ENCODE data around the gene GTF2F1. TPM values are rescaled to one million over a fixed set of nuclear protein-coding genes. Genes with fewer than 3 reads are reported as not detected.
"Not testable (repeated sequence)": the region's sequence is repeated elsewhere in the genome, so short reads cannot be mapped to it uniquely, and the experiment has no call there.

Gene GTF2F1
- total RNA-seq, 2 donors from 2014 or later, result 78.9 to 87.5 TPM

DNA sequence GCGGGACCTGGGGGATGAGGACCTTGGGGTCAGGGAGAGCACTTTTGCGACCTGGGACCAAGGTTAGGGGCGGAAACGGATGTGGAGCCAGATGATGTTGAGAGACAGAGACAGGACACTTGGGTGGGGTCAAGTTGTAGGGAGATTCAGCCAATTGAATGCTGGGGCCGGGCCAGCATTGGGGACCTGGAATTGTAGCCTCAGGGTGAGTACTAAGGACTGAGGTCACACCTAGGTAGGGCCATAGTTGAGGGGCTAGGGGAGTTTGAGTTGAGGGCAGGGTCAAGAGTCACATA is 19.2 kb downstream of the GTF2F1 start:
- Mint-ChIP-seq H3K4me3 (peak overlapping the region; percentile 93 to 94), H3K4me1 (ENCODE audit: low read depth) (peaks cover 25% of the 10 kb centered on the region), H3K36me3 (ENCODE audit: insufficient read depth in 2 of 2) (peaks cover 0 to 6% of the 10 kb centered on the region in 2 donors), H3K27me3 (ENCODE audit: low read depth) (no peaks in the 10 kb centered on the region), H3K27ac (peak overlapping the region; percentile 83), H3K9me3 (no peaks in the 10 kb centered on the region)
- no peak for DNase-seq
- no peak for ATAC-seq (replicated peaks in 1 of 2)

DNA sequence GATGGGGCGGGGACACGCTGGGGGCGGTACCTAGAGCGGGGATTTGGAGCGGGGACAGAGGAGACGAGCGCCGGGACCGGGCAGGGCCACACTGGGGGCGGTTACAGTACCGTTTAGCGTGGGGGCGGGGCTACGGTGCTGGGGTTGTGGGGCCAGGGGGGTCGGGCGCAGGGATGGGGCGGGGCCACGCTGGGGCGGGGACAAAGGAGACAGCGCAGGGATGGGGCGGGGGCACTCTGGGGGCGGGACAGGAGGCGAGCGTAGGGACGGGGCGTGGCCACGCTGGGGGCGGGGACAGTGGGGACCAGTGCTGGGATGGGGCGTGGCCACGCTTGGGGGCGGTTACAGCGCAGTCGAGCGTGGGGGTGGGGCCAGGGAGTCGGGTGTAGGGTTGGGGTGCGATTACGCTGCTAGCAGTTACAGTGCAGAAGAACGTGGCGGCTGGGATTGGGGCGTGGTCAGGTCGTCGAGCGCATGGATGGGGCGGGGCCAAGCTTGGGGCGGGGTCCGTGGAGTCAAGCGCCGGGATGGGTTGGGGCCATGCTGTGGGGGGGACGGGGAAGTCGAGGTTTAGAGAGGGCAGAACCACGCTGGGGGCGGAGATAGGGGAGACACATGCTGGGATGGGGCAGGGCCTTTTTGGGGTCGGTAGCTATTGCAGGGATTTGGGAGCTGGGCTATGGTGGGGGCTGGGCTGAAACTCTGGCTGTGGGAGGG is 19.7 kb downstream of the GTF2F1 start:
- H3K27me3 Mint-ChIP-seq (ENCODE audit: low read depth), result no peaks in the 10 kb centered on the region
- peaks cover 0 to 6% of the 10 kb centered on the region in 2 donors for H3K36me3 Mint-ChIP-seq (ENCODE audit: insufficient read depth in 2 of 2)
- ATAC-seq (replicated peaks in 1 of 2), result peak; percentile 74 to 75
- H3K4me1 Mint-ChIP-seq (ENCODE audit: low read depth), result peaks cover 25% of the 10 kb centered on the region
- no peaks in the 10 kb centered on the region for H3K9me3 Mint-ChIP-seq
- peak; percentile 100 for DNase-seq
- peak overlapping the region; percentile 83 for H3K27ac Mint-ChIP-seq
- H3K4me3 Mint-ChIP-seq, result peak overlapping the region; percentile 93 to 94

GRCh38 chr19:6372594-6373095 is 20.3 kb downstream of the GTF2F1 start, which contains the start of gene ALKBH7:
ALKBH7 (plus strand) TSS chr19:6372794; CDS start chr19:6372821, 27 bp downstream.
- peak; percentile 95 to 99 for DNase-seq
- H3K9me3 Mint-ChIP-seq, result no peaks in the 10 kb centered on the region

GRCh38 chr19:6364353-6364752 is 28.6 kb downstream of the GTF2F1 start:
- Mint-ChIP-seq H3K4me1 (ENCODE audit: low read depth) (peaks cover 17% of the 10 kb centered on the region), H3K4me3 (peak overlapping the region; percentile 42 to 59), H3K27me3 (ENCODE audit: low read depth) (no peaks in the 10 kb centered on the region), H3K27ac (no peak overlapping the region), H3K9me3 (no peaks in the 10 kb centered on the region), H3K36me3 (ENCODE audit: insufficient read depth in 2 of 2) (peaks cover 9 to 20% of the 10 kb centered on the region in 2 donors)
- ATAC-seq (replicated peaks in 1 of 2) (no peak), DNase-seq (no peak)

More at GRCh38 chr19:6372594-6373095, 20.3 kb downstream of the GTF2F1 start, which contains the start of gene ALKBH7:
- Mint-ChIP-seq H3K27me3 (ENCODE audit: low read depth) (no peaks in the 10 kb centered on the region), H3K4me3 (peak within 1 kb of the TSS; percentile 93 to 94), H3K36me3 (ENCODE audit: insufficient read depth in 2 of 2) (peaks cover 0 to 6% of the 10 kb centered on the region in 2 donors), H3K4me1 (ENCODE audit: low read depth) (peaks cover 25% of the 10 kb centered on the region), H3K27ac (peak within 1 kb of the TSS; percentile 83)
- ATAC-seq (replicated peaks in 1 of 2), result peak; percentile 83 to 85

DNA sequence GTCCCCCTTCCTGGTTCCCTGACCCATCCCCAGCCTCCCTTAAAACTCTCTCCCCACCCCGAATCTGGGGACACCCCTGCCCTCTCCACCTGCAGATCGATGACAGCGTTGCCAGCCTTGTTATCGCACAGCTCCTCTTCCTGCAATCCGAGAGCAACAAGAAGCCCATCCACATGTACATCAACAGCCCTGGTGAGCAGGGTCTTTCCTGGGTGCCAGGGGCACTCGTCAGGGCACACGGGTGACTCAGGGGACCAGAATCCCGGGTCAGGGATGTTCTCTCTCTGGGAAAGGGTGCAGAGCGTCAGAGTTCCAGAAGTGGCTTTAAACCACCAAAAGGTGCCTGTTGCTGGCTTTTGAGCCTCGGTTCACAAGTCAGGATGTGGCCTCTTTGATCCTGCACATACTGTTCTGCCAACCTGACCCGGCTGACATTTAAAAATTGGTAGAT is 30.6 kb downstream of the GTF2F1 start:
- no peaks in the 10 kb centered on the region for H3K27me3 Mint-ChIP-seq (ENCODE audit: low read depth)
- H3K9me3 Mint-ChIP-seq, result no peaks in the 10 kb centered on the region
- H3K4me3 Mint-ChIP-seq, result peak overlapping the region; percentile 95 to 100
- H3K36me3 Mint-ChIP-seq (ENCODE audit: insufficient read depth in 2 of 2), result peaks cover 9 to 17% of the 10 kb centered on the region in 2 donors
- peak; percentile 39 to 47 for DNase-seq
- H3K27ac Mint-ChIP-seq, result peak overlapping the region; percentile 99
- H3K4me1 Mint-ChIP-seq (ENCODE audit: low read depth), result peaks cover 15% of the 10 kb centered on the region
- peak; percentile 26 to 29 for ATAC-seq (replicated peaks in 1 of 2)

- Mint-ChIP-seq H3K27me3 (ENCODE audit: low read depth) (no peaks in the 10 kb centered on the region), H3K36me3 (ENCODE audit: insufficient read depth in 2 of 2) (peaks cover 9 to 15% of the 10 kb centered on the region in 2 donors), H3K4me3 (peak overlapping the region; percentile 95 to 100), H3K4me1 (ENCODE audit: low read depth) (peaks cover 15% of the 10 kb centered on the region), H3K27ac (peak overlapping the region; percentile 99), H3K9me3 (no peaks in the 10 kb centered on the region)
- ATAC-seq (replicated peaks in 1 of 2) (peak in 1 of 2 donors; percentile 2), DNase-seq (no peak)
Observed at GRCh38 chr19:6362027-6362350, 31.0 kb downstream of the GTF2F1 start.

- H3K27me3 Mint-ChIP-seq (ENCODE audit: low read depth); H3K9me3 Mint-ChIP-seq; DNase-seq; H3K27ac Mint-ChIP-seq; ATAC-seq (replicated peaks in 1 of 2); H3K36me3 Mint-ChIP-seq (ENCODE audit: insufficient read depth in 2 of 2): not testable (repeated sequence)
- H3K4me3 Mint-ChIP-seq, result peak overlapping the region; percentile 95 to 100
- H3K4me1 Mint-ChIP-seq (ENCODE audit: low read depth), result peaks cover 15% of the 10 kb centered on the region
Observed at GRCh38 chr19:6360857-6361216, 32.1 kb downstream of the GTF2F1 start.

DNA sequence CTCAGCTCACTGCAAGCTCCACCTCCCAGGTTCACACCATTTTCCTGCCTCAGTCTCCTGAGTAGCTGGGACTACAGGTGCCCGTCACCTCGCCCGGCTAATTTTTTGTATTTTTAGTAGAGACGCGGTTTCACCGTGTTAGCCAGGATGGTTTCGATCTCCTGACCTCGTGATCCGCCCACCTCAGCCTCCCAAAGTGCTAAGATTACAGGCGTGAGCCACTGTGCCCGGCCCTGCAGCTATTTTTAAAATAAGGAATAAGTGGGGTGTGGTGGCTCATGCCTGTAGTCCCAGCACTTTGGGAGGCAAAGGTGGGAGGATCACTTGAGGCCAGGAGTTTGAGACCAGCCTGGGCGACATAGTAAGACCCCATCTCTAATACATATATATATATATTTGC is 32.5 kb downstream of the GTF2F1 start:
- not testable (repeated sequence) for H3K27me3 Mint-ChIP-seq (ENCODE audit: low read depth); H3K27ac Mint-ChIP-seq; DNase-seq; H3K36me3 Mint-ChIP-seq (ENCODE audit: insufficient read depth in 2 of 2); H3K9me3 Mint-ChIP-seq; ATAC-seq (replicated peaks in 1 of 2)
- Mint-ChIP-seq H3K4me3 (peak overlapping the region in 1 of 2 donors; percentile 100), H3K4me1 (ENCODE audit: low read depth) (peaks cover 15% of the 10 kb centered on the region)

- ATAC-seq (replicated peaks in 1 of 2) (no peak), DNase-seq (no peak)
- no peak overlapping the region for H3K27ac Mint-ChIP-seq
- peaks cover 4 to 6% of the 10 kb centered on the region in 2 donors for H3K36me3 Mint-ChIP-seq (ENCODE audit: insufficient read depth in 2 of 2)
- H3K4me1 Mint-ChIP-seq (ENCODE audit: low read depth), result peaks cover 15% of the 10 kb centered on the region
- no peak overlapping the region for H3K4me3 Mint-ChIP-seq
- H3K9me3 Mint-ChIP-seq, result no peaks in the 10 kb centered on the region
- H3K27me3 Mint-ChIP-seq (ENCODE audit: low read depth), result no peaks in the 10 kb centered on the region
Observed at GRCh38 chr19:6359568-6360341, 33.2 kb downstream of the GTF2F1 start.

DNA sequence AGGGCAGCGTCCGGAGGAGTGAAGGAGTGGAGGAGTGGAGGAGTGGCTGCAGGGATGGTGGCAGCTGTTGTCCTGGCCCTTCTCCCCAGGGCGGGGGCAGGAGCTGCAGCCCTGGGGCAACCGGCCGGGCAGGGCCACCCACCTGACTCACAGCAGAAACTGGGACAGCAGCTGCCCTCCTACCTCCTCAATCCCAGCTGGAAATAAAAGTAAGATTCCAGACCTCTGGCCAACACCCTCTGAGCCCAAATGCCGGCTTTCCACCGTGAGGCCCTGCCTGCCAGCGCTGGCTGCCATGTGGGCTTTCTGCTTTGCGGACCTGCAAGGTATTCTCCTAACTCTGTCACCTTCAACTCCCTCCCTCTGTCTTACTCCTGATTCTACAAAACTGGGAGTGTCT is 35.0 kb downstream of the GTF2F1 start:
- DNase-seq (no peak), ATAC-seq (replicated peaks in 1 of 2) (no peak)
- peaks cover 4% of the 10 kb centered on the region in 2 donors for H3K36me3 Mint-ChIP-seq (ENCODE audit: insufficient read depth in 2 of 2)
- H3K27me3 Mint-ChIP-seq (ENCODE audit: low read depth), result no peaks in the 10 kb centered on the region
- no peak overlapping the region for H3K4me3 Mint-ChIP-seq
- H3K4me1 Mint-ChIP-seq (ENCODE audit: low read depth), result peaks cover 9% of the 10 kb centered on the region
- no peak overlapping the region for H3K27ac Mint-ChIP-seq
- no peaks in the 10 kb centered on the region for H3K9me3 Mint-ChIP-seq

GRCh38 chr19:6357174-6357573 is 35.8 kb downstream of the GTF2F1 start:
- peaks cover under 1% of the 10 kb centered on the region for H3K4me1 Mint-ChIP-seq (ENCODE audit: low read depth)

DNA sequence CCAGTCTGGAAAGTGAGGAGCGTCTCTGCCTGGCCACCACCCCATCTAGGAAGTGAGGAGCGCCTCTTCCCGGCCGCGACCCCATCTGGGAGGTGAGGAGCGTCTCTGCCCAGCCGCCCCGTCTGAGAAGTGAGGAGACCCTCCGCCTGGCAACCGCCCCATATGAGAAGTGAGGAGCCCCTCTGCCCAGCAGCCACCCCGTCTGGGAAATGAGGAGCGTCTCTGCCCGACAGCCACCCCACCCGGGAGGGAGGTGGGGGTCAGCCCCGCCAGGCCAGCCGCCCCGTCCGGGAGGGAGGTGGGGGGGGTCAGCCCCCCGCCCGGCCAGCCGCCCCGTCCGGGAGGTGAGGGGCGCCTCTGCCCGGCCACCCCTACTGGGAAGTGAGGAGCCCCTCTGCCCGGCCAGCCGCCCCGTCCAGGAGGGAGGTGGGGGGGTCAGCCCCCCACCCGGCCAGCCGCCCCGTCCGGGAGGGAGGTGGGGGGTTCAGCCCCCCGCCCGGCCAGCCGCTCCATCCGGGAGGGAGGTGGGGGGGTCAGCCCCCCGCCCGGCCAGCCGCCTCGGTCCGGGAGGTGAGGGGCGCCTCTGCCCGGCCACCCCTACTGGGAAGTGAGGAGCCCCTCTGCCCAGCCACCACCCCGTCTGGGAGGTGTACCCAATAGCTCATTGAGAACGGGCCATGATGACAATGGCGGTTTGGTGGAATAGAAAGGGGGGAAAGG is 37.5 kb downstream of the GTF2F1 start:
- not testable (repeated sequence) for DNase-seq; H3K9me3 Mint-ChIP-seq; H3K4me3 Mint-ChIP-seq; H3K27ac Mint-ChIP-seq; H3K36me3 Mint-ChIP-seq (ENCODE audit: insufficient read depth in 2 of 2); ATAC-seq (replicated peaks in 1 of 2); H3K4me1 Mint-ChIP-seq (ENCODE audit: low read depth); H3K27me3 Mint-ChIP-seq (ENCODE audit: low read depth)

More at GRCh38 chr19:6357174-6357573, 35.8 kb downstream of the GTF2F1 start:
- DNase-seq (no peak), ATAC-seq (replicated peaks in 1 of 2) (no peak)
- H3K27ac Mint-ChIP-seq, result no peak overlapping the region
- no peaks in the 10 kb centered on the region for H3K27me3 Mint-ChIP-seq (ENCODE audit: low read depth)
- H3K4me3 Mint-ChIP-seq, result no peak overlapping the region
- H3K9me3 Mint-ChIP-seq, result no peaks in the 10 kb centered on the region
- H3K36me3 Mint-ChIP-seq (ENCODE audit: insufficient read depth in 2 of 2), result peaks cover 1 to 3% of the 10 kb centered on the region in 2 donors

Data from activated T-cell treated with anti-CD3 and anti-CD28 coated beads, Interleukin-2, amount 50 U/mL, for 72 hours (primary cell).